Activated CD8-positive, alpha-beta memory T cell treated with anti-CD3 and anti-CD28 coated beads, Interleukin-2, amount 50 U/mL, for 1 hour (primary cell): ENCODE measurements around the gene INPP5D.

Source experiments
- DNase-seq: peaks from one replicate; pipeline ENCODE4 v3.0.0-alpha.2; 2020; ENCODE audit errors: extremely low read depth

The INPP5D gene

DNA sequence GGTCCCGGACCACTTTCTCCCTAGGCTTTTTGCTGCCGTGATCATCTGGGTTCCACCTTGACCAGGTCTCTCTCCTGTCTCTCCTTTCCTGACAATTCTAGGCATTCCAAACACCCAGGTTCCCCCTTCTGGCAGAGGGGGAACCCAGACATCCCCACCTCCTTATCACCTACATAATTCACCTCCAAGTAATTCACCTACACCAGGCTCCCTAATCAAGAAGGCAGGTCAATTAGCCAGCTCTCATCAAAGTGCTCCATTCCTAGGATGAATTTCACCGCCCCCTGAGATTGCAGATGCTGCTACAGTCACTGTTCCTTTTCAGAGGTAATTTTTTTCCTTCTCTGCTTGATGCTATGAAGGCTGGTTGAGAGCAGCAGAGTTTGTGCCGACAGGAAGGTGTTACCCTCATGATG is 149.0 kb downstream of the INPP5D start:
- DNase-seq: no peak

DNA sequence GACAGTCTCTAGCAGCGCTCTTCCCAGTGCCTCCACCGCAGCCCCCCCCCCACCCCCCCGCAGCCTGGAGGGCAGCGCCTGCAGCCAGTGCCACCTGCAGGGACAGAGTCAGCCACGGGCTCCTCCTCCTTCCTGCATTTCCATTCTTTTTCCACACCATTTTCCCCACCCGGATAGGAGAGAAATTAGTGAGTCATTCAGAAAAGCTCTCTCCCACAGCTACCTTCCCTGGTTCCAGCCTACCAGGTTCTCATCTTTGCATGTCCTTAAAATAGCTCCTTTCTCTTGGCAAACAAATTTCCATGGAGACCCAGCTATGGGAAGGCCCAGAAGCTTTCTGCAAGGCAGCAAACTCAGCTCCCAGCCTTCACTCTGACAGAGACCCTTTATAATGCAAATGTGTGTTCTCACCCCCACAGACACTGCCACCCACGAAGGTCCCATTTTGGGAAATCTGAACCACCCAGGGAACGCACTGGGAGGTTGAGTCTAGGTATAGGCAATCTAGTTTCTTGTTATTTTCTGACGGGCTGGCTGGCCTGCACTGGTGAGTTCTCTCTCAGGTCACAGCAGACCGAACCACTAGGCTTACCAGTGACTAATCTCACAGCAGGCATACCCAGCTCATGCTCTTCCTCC is 149.5 kb downstream of the INPP5D start:
- DNase-seq: no peak

- no peak for DNase-seq
These were observed 150.1 kb downstream of the INPP5D start for GRCh38 chr2:233210281-233210680.

- DNase-seq: no peak
These were observed 150.9 kb downstream of the INPP5D start for GRCh38 chr2:233210843-233211547.

DNA sequence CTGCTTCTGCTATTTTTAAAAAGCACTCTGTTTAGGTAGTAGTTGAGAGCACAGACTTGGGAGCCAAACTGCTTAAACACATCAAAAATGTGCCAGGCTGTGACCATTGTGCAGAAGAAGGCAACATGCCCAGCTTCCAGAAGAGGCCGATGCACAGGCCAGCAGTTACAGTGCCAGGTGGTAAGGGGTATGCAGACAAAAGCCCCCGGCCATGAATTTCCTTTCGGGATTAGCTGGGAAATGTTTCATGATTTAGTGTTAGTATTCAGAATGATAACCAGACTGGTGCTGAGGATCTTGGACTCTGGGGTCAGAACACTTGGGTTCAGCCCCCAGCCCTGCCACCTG is 151.4 kb downstream of the INPP5D start:
- DNase-seq: no peak

GRCh38 chr2:233213011-233213410 is 152.9 kb downstream of the INPP5D start:
- DNase-seq: no peak

- DNase-seq: no peak
These were observed 153.8 kb downstream of the INPP5D start for GRCh38 chr2:233213975-233214374.

GRCh38 chr2:233217892-233218377 is 157.8 kb downstream of the INPP5D start:
- DNase-seq: no peak

DNA sequence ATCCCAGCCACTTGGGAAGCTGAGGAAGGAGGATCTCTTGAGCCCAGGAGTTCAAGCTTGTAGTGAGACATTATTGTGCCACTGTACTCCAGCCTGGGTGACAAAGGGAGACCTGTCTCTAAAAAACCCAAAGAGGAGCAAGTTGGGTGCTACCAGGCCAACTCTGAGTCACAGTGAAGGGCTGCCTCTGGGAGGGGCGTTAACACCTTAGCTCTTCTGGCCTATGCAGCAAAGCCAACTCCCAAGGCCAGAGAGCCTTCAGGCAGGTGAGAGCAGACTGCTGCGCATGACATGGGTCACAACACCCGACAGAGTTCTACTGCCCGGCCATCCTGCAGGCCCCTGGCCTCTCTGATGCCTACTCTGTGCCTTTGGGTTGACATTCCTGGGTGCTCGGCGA is 158.7 kb downstream of the INPP5D start:
- no peak for DNase-seq

DNA sequence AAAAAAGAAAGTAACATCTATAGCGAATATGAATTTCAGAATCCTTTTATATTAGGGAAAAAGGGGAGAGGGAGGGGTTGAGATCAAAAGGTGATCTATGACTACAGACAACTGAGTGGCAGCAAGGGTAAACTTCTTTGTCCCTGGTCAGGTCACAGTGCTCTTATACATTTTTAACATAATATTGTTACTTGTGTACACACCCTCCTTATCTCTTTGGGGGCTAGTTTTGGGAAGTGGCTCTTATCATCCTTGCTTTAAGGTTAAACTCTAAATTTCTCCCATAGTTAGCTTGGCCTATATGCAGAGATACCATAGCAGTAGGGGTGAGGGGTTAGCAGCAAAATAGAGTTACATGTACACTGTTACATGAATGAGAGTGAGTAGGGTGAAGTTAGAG is 159.7 kb downstream of the INPP5D start:
- no peak for DNase-seq

- no peak for DNase-seq
These were observed 161.4 kb downstream of the INPP5D start for GRCh38 chr2:233221378-233222063.

DNA sequence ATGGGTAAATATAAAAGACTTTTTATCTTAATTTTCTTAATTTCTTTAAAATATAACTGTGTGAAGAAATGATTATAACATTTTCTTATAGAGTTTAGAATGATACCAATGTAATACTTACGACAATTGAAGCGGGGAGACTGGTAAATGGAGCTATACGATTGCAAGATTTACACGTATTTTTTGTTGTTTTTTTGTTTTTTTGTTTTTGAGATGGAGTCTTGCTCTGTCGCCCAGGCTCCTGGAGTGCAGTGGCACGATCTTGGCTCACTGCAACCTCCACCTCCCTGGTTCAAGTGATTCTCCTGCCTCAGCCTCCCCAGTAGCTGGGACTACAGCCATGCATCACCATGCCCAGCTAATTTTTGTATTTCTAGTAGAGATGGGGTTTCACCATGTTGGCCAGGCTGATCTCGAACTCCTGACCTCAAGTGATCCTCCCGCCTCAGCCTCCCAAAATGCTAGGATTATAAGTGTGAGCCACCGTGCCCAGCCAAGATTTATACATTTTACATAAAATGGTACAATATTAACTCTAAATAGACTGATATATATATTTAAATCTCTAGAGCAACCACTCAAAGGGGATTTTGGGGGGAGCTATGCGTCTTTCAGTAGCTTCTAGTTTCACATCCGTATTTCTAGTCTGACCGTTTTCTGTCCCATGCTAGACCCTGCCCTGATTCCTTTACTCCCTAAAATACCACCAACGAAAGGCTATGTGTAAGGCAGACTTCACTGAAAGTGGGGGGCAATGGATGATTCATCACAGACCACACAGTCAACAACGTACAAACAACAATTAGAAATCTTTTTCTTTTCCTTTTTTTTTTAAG is 163.1 kb downstream of the INPP5D start:
- no peak for DNase-seq

GRCh38 chr2:233225230-233226068 is 165.3 kb downstream of the INPP5D start:
- DNase-seq: no peak

DNA sequence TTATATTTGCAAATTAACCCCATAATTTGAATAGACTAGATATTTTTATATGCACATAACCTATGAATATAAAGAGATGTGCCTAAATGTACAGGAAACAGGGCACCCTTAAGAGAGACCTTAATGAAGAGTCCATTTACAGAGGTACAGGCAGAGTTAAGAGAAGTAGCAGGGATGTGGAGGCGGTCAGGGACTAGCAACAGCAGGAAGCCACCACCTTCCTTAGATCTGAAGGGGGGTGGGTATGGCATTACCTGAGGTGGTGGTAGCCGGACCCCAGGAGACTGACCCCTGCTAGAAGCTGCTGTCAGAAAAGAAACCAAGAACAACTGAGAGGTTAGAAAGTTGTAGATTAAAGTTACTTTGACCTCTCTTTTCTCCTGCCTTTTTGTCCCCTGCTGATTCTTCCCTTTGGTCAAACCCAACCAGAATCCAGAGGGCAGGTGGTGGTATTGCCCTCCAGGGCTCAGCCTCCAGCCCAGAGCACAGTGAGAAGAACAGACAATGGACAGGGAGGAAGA is 166.4 kb downstream of the INPP5D start:
- DNase-seq: no peak

DNA sequence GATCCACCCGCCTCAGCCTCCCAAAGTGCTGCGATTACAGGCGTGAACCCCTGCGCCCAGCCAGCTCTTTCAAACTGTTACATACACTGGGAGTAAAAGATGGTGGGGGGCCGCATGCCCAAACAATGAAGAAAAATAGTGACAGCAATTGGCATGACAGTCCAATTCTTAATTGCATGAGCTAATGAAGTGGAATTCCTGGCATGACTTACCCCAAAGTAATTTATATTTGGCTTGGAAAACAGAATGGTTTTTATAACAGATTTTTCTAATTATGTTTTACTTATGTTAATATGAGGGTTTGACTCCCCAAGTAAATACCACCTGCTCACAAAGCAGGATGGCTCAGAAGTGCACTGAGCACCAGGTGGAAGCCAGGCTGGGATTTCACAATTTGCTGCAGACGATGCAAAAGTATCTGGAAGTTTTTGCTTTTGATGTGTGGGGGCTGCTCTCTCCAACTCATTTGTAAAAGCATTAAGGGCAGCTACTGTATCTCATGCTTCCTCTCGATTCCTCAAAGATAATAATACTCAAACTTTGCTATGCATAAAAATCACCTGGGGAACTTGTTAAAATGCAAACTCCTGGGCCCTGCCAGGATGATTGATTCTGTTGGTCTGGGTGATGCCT is 167.3 kb downstream of the INPP5D start:
- DNase-seq: no peak

DNA sequence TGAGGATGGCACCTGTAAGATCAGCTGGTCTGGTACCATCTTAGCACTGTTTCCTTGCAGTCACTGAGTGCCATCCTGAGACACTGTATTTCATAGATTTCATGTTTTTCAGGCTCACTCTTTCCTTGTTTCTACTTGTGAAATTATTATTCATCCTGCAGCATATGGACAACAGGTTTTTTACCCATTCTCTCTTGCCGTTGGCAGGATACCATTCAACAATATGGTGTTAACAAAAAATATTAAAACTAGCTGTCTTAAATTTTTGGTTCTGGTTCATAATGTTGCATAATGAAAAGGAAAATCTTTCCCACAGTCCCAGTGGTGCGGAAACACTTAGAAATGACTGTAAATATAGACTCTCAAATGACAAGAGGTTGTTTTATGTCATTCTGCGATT is 168.2 kb downstream of the INPP5D start:
- DNase-seq: no peak

DNA sequence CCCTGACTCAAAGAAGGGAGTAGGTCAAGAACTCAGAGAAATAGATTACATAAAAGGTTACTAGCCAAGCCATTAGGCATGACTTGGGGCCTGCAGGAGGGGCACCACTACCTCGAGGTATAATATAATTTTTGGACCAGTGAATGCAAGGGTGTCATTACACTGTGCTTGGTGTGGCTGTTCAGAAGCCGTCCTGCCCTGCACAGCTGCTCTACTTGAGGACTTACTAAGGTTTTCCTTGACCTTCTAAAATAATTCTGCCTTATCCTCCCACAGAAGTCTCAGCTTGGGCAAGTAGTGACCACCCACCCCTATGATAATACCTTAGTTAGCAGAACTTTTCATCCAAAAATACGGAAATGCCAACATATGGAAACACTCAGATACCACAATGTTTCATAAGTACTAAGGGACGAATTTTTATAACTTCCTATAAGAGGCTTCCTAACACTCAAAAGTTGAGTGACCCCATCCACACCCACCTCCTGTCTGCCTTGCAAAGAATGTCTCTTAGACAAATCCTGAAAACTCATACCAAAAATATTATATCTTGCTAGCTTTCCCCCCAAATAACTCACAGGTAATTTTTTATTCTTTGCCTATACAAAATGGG is 173.6 kb downstream of the INPP5D start:
- DNase-seq: no peak

DNA sequence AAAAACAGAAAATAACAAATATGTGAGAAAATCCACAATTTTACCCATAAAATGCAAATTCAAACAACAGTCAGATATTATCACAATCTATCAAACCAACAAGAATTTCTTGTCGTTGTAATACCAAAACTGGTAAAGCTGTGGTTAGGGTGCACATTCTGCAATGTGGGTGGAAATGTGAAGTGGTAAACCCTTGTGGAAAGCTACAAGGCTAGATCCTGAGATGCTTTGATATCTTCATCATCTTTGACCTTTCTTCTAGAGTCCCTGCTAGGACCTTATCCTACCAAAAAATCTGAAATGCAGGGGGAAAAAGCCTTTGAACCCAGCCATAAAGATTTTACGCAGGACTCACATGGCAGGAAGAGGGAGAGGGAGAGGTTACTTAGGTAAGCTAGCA is 174.1 kb downstream of the INPP5D start:
- no peak for DNase-seq

DNA sequence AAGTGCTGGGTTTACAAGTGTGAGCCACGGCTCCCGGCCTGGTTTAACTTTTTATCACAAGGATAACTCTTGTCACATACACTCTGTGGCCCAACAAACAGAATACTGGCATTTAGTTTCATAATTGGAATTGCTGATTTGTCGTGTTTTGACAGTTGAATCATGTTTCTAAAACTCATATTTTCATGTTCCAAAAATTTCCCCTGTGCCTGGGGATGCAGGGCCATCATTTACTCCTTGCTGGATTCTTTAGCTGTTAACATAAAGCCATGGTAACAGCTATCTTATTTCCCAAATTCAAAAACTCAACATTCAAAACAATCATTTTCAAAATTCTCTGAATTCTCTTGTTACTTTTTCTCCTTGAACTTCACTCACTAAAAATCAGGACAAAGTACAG is 174.9 kb downstream of the INPP5D start:
- no peak for DNase-seq

DNA sequence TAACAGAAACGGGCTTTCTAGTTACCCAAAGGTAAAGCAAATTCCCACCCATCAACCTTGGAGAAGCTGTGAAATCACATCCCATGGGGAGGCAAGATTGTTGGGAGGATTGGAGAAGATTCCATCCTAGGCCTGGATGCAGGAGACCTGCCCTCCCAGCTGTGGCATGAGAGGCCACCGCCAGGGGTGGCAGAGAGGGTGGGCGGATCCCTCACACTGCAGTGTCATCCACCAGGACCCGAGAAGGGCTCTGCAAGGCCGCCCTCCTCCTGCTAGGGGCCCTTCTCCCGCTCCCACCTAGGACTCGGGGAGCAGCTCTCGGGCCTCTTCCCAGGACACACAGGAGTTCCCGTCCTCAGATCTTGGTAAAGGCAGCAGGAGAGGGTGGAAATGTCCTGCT is 175.8 kb downstream of the INPP5D start:
- DNase-seq: no peak
